GM12872 (cell line): ENCODE measurements around the gene RBBP5.

Experiments
- CTCF ChIP-seq: IDR thresholded peaks from 3 replicates; pipeline ENCODE4 v1.5.1; 2011; ENCODE audit warnings: low read depth, mild to moderate bottlenecking, low read length, moderate library complexity; ENCODE audit not compliant: insufficient read depth

Gene RBBP5

GRCh38 chr1:205082431-205082830, 39.3 kb downstream of the RBBP5 start:
- TF ChIP-seq CTCF: no peak

- no peak for TF ChIP-seq CTCF
These were observed 43.9 kb downstream of the RBBP5 start for GRCh38 chr1:205077934-205078311.

DNA sequence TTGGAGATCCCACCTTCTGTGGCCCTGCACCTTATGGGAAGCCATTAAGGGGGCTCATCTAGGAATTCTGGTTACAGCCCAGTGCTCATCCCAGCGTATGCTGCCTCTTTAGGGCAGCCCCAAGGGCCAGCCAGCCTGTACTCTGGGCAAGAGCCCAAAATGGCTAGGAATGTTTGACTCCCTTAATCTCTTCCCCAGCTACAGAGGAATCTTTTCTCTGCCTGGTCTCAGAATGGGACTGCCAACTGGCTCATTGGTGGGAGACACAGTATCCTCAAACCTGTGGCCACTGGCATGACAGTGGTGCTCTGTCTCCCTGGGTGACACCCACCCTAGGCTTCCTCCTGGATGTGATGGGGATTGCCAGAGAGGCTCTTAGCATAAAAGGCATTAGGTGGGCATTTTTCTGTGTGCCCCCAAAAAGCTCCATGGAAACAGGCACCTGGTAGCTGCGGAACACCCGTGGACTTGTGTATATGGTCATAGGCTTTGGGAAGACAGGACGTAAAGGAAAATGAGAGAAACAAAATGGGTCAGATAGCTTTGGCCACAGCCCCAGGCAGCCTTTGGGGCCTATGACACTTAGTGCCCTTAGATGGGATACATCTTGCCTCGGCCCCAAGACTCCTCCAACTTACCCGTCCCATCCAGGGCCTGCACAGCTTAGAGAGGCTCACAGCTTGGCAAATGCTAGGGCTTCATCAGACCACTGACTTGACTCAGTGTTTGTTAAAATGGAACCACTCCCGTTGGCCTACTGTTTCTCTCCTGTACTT, 44.4 kb downstream of the RBBP5 start:
- no peak for TF ChIP-seq CTCF

- TF ChIP-seq CTCF: no peak
These were observed 45.5 kb downstream of the RBBP5 start for GRCh38 chr1:205076245-205076761.

- TF ChIP-seq CTCF: no peak
These were observed 46.1 kb downstream of the RBBP5 start for GRCh38 chr1:205075642-205076155.

GRCh38 chr1:205074513-205074912, 47.3 kb downstream of the RBBP5 start:
- no peak for TF ChIP-seq CTCF

DNA sequence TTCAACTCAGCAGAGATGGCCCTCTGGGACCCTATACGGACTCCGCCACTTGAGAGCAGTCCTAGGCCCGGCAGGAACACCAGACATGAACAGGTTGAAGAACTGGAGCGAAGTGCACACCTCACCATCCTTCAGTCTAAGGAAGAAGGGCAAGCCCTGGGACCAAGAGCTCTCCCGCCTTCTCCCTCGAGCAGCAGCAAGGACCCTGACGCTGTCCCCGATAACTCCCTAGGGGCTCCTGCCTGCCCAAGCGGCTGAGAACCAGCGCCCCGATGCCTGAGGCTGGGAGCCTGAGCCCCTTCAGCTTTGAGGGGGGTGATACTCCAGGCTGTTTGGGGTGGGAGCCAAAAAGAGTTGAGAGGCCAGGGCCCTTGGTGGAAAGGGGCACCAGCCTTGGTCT, 47.7 kb downstream of the RBBP5 start:
- TF ChIP-seq CTCF: no peak
